Measurements from ENCODE around the gene KDSR.
A peak's percentile ranks its signal among the peaks of the same experiment; 100 is the strongest.

KDSR gene

DNA sequence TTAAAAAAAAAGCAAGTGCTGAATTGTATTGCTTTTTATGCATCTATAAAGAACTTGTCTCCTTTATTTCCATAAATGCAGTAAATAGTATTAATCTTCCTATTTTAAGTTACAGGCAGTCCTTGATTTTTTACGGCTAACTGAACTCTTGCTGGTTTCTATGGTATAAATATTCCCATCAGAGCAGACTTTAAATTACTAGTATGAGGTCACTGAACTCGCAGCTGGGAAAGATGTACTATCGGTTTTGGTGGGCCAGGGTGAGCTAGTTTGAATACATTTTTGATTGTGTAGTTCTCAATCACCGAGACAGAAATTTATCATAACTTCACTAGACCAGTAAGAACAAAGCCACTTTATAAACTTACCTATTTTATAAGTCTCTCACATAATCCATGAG is 20.9 kb upstream of the KDSR start:
- H3K27me3 ChIP-seq (ENCODE audit: control insufficient read depth in 1 of 2, insufficient read depth in 2 of 2, low read length in 2 of 2) = no peaks in the 10 kb centered on the region
- H3K27ac ChIP-seq (ENCODE audit: low read depth, low read length) = no peak overlapping the region
- H3K4me3 ChIP-seq (ENCODE audit: low read depth in 1 of 2, low read length in 2 of 2) = no peak overlapping the region
- no peak overlapping the region for H3K9ac ChIP-seq (ENCODE audit: low read length)
- H3K9me3 ChIP-seq (ENCODE audit: low read length) = no peaks in the 10 kb centered on the region
- H3K4me1 ChIP-seq (ENCODE audit: insufficient read depth, low read length) = no peaks in the 10 kb centered on the region
- no peaks in the 10 kb centered on the region for H3K36me3 ChIP-seq (ENCODE audit: insufficient read depth, low read length)

DNA sequence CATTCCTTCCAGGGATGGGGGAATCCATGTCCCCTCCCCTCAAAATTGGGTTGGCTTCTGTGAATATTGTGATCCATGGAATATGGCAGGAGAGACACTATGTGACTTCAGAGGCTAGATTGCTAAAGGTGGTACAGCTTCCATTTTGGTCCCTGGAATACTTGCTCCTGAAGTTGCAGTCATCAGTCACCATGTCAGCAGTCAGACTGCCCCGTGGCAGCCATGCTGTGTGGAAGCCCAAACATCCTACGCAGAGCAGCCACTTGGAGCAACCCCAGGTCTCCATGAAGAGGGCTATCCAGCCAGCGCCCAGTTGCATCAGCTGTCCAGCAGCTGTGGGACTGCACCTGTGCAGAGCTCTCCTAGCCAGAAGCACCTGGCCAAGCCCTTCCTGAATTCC is 15.8 kb upstream of the KDSR start:
- Histone ChIP-seq H3K4me3 (ENCODE audit: low read depth in 1 of 2, low read length in 2 of 2) (no peak overlapping the region), H3K4me1 (ENCODE audit: insufficient read depth, low read length) (no peaks in the 10 kb centered on the region), H3K9ac (ENCODE audit: low read length) (no peak overlapping the region), H3K27me3 (ENCODE audit: control insufficient read depth in 1 of 2, insufficient read depth in 2 of 2, low read length in 2 of 2) (no peaks in the 10 kb centered on the region), H3K27ac (ENCODE audit: low read depth, low read length) (no peak overlapping the region), H3K9me3 (ENCODE audit: low read length) (no peaks in the 10 kb centered on the region), H3K36me3 (ENCODE audit: insufficient read depth, low read length) (no peaks in the 10 kb centered on the region)

DNA sequence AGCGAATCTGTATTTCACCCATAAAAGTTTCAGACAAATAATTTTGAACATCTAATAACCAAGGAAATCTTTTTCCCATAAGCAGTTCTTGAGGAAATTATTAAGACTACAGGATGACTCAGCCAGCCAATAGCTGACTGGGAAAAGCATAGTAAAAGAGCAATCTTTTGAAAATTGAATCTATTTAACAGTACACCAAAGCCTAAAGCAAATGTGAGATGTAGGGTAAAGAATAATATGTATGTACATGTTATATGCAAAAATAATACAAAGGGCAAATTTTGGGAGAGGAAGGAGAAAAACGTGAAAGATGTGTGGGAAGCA is 12.6 kb upstream of the KDSR start:
- H3K4me1 ChIP-seq (ENCODE audit: insufficient read depth, low read length) = no peaks in the 10 kb centered on the region
- H3K9me3 ChIP-seq (ENCODE audit: low read length) = no peaks in the 10 kb centered on the region
- H3K4me3 ChIP-seq (ENCODE audit: low read depth in 1 of 2, low read length in 2 of 2) = no peak overlapping the region
- no peaks in the 10 kb centered on the region for H3K36me3 ChIP-seq (ENCODE audit: insufficient read depth, low read length)
- H3K27ac ChIP-seq (ENCODE audit: low read depth, low read length) = no peak overlapping the region
- no peak overlapping the region for H3K9ac ChIP-seq (ENCODE audit: low read length)
- no peaks in the 10 kb centered on the region for H3K27me3 ChIP-seq (ENCODE audit: control insufficient read depth in 1 of 2, insufficient read depth in 2 of 2, low read length in 2 of 2)

DNA sequence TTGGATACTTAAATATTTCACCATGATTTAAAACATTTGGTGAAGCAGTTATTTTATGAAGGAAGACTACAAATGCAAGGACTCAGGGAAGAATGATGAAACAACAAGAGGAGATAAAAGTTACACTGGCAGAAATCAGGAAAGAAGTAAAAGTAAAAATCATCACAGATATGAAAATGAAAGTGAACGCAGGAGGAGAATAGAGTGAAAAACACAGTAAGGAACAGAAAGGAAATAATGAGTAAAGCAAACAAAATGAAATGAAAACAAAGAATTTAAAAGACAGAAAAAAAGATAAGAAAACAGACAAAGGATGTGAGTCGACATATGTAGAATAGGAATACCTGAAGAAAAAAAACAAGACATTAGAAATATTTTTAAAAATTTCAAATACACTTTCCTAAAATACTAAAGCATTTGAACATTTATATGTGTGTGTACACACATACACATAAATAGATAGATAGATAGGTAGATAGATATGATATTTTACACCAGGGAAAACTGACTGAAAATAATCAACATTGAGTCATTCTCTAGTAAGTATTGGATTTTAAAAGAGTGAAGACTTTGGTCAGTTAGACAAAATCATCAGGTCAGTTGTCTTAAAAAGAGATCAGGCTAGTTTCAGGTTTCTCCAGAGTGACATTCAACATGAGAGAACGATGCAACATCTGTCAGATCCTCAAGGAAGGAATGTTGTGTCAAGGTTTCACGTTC is 12.1 kb upstream of the KDSR start:
- Histone ChIP-seq H3K36me3 (ENCODE audit: insufficient read depth, low read length) (no peaks in the 10 kb centered on the region), H3K4me1 (ENCODE audit: insufficient read depth, low read length) (no peaks in the 10 kb centered on the region), H3K9me3 (ENCODE audit: low read length) (no peaks in the 10 kb centered on the region), H3K27ac (ENCODE audit: low read depth, low read length) (no peak overlapping the region), H3K4me3 (ENCODE audit: low read depth in 1 of 2, low read length in 2 of 2) (no peak overlapping the region), H3K27me3 (ENCODE audit: control insufficient read depth in 1 of 2, insufficient read depth in 2 of 2, low read length in 2 of 2) (no peaks in the 10 kb centered on the region), H3K9ac (ENCODE audit: low read length) (no peak overlapping the region)

DNA sequence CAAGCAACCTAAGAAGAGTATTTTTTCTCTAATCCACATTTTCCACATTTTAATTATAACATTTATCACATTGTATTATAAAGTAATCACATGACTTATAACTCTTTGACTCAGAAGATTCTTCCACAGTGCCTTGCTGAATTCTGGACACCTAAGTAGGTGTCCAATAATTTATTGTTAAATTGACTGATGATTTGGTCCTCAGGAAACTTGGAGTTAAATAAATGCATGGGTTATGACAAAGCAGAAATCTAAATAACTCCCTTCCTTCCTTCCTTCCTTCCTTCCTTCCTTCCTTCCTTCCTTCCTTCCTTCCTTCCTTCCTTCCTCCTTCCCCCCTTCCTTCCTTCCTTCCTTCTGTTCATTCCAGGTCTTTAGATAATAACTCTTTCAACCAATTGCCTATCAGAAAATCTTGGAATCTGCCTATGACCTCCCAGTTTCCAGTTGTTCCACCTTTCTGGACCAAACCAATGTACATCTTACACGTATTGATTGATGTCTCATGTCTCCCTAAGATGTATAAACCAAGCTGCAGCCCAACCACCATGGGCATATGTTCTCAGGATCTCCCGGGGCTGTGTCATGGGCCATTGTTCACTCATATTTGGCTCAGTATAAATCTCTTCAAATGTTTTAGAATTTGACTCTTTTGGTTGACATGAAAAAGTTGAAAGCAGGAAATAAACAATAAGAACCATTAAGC is 10.4 kb upstream of the KDSR start:
- H3K9me3 ChIP-seq (ENCODE audit: low read length) = no peaks in the 10 kb centered on the region
- H3K4me1 ChIP-seq (ENCODE audit: insufficient read depth, low read length) = no peaks in the 10 kb centered on the region
- H3K4me3 ChIP-seq (ENCODE audit: low read depth in 1 of 2, low read length in 2 of 2) = no peak overlapping the region
- no peaks in the 10 kb centered on the region for H3K36me3 ChIP-seq (ENCODE audit: insufficient read depth, low read length)
- H3K27me3 ChIP-seq (ENCODE audit: control insufficient read depth in 1 of 2, insufficient read depth in 2 of 2, low read length in 2 of 2) = no peaks in the 10 kb centered on the region
- no peak overlapping the region for H3K27ac ChIP-seq (ENCODE audit: low read depth, low read length)
- no peak overlapping the region for H3K9ac ChIP-seq (ENCODE audit: low read length)

DNA sequence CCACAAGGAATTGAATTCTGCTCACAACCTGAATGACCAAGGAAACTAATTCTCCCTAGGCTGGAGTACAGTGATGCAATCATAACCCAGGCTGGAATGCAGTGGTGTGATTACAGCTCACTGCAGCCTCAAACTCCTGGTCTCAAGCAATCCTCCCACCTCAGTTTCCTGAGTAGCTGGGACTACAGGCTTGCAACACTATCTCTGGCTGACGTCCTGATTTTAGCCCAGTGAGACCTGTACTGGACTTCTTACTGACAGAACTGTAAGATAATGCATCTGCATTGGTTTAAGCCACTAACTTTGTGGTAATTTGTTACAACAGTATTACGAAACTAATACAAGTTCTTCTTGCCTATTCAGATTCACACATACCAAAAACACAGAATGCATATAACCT is 9.5 kb upstream of the KDSR start:
- Histone ChIP-seq H3K27me3 (ENCODE audit: control insufficient read depth in 1 of 2, insufficient read depth in 2 of 2, low read length in 2 of 2) (no peaks in the 10 kb centered on the region), H3K27ac (ENCODE audit: low read depth, low read length) (no peak overlapping the region), H3K9me3 (ENCODE audit: low read length) (no peaks in the 10 kb centered on the region), H3K9ac (ENCODE audit: low read length) (no peak overlapping the region), H3K4me3 (ENCODE audit: low read depth in 1 of 2, low read length in 2 of 2) (no peak overlapping the region), H3K36me3 (ENCODE audit: insufficient read depth, low read length) (no peaks in the 10 kb centered on the region), H3K4me1 (ENCODE audit: insufficient read depth, low read length) (no peaks in the 10 kb centered on the region)

DNA sequence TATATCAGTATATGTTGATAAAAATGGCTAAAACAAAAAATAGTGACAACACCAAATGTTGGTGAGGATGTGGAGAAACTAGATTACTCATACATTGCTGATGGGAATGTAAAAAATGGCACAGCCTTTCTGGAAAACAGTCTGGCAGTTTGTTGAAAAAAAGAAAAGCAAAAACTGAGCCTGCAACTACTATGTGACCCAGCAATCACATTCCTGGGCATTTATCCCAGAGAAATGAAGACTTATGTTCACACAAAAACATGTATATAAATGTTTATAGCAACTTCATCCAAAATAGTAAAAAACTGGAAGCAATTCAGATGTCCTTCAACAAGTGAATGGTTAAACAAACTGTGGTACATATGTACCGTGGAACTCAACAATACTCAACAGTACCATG is 7.5 kb upstream of the KDSR start:
- Histone ChIP-seq H3K36me3 (ENCODE audit: insufficient read depth, low read length) (no peaks in the 10 kb centered on the region), H3K4me1 (ENCODE audit: insufficient read depth, low read length) (no peaks in the 10 kb centered on the region), H3K27ac (ENCODE audit: low read depth, low read length) (no peak overlapping the region), H3K9me3 (ENCODE audit: low read length) (no peaks in the 10 kb centered on the region), H3K9ac (ENCODE audit: low read length) (no peak overlapping the region), H3K27me3 (ENCODE audit: control insufficient read depth in 1 of 2, insufficient read depth in 2 of 2, low read length in 2 of 2) (no peaks in the 10 kb centered on the region), H3K4me3 (ENCODE audit: low read depth in 1 of 2, low read length in 2 of 2) (no peak overlapping the region)

DNA sequence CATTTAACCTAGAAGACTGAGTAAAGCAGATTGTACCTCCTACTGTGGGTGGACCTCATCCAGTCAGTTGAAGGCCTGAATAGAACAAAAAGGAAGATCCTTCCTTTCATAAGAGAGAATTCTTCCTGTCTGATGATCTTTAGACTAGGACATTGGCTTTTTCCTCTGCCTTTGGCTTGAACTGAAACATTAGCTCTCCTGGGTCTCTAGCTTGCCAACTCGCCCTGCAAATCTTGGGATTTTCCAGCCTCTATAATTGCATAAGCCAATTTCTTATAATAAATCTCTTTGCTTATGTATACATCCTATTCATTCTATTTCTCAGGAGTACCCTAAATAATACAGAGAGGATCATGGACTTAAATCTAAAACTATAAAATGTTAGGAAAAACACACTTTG is 6.2 kb upstream of the KDSR start:
- H3K27ac ChIP-seq (ENCODE audit: low read depth, low read length) = no peak overlapping the region
- H3K27me3 ChIP-seq (ENCODE audit: control insufficient read depth in 1 of 2, insufficient read depth in 2 of 2, low read length in 2 of 2) = no peaks in the 10 kb centered on the region
- no peak overlapping the region for H3K4me3 ChIP-seq (ENCODE audit: low read depth in 1 of 2, low read length in 2 of 2)
- H3K9ac ChIP-seq (ENCODE audit: low read length) = no peak overlapping the region
- H3K36me3 ChIP-seq (ENCODE audit: insufficient read depth, low read length) = no peaks in the 10 kb centered on the region
- no peaks in the 10 kb centered on the region for H3K9me3 ChIP-seq (ENCODE audit: low read length)
- no peaks in the 10 kb centered on the region for H3K4me1 ChIP-seq (ENCODE audit: insufficient read depth, low read length)

DNA sequence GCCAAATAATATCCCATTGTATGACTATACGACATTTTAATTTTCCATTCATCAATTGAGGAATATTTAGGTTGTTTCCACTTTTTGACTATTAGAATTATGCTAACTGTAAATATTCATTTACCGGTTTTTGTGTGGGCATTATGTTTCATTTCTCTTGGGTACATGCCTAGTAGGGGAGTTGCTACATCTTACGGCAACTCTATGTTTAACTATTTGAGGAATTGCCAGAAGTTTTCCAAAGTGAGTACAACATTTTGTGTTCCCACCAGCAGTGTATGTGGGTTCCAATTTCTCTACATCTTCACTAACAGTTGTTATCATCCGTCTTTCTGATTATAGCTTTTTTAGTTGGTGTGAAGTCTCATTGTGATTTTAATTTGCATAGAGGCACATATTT is 1.6 kb upstream of the KDSR start:
- Histone ChIP-seq H3K9me3 (ENCODE audit: low read length) (no peaks in the 10 kb centered on the region), H3K9ac (ENCODE audit: low read length) (no peak overlapping the region), H3K27me3 (ENCODE audit: control insufficient read depth in 1 of 2, insufficient read depth in 2 of 2, low read length in 2 of 2) (no peaks in the 10 kb centered on the region), H3K27ac (ENCODE audit: low read depth, low read length) (no peak overlapping the region), H3K4me1 (ENCODE audit: insufficient read depth, low read length) (peaks cover 9% of the 10 kb centered on the region), H3K4me3 (ENCODE audit: low read depth in 1 of 2, low read length in 2 of 2) (no peak overlapping the region), H3K36me3 (ENCODE audit: insufficient read depth, low read length) (no peaks in the 10 kb centered on the region)

DNA sequence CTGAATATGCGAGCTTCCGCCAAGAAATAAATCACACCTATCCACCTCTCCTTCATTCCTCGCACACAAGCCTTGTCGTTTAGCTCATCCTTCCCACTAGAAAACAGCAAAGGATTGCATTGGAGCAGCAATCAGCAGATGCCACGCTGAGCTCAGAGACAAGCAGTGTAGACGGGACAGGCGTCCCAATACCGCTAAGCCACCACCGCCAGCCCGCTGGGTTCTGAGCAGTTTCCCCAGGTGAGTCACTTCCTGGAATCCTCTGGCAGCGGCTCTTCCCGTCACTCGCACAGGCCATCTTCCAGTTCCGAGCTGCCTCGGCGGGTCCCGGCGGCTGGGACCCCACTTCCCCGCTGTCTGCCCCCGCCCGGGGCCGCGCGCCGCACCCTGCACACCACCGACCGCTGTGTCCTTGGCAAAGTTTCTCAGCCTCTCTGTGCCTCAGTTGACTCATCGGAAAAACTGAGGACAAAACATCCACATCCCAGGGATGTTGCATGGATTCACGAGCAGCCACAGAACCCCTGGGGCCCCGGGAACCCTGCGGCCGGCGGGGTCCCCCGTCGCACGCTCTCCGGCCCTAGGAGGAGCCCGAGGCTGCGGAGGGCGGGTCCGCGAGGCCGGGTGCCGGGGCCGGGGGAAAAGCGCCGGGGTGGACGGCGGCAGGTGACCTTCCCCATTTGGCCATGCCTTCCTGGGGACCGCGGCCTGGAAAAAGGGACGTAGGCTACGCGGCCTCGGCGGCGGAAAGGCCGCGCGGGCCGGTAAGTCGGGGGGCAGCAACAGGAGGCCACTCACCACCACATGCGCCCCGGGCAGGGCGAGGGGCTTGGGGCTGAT is 573 bp downstream of the KDSR start:
- Histone ChIP-seq H3K27me3 (ENCODE audit: control insufficient read depth in 1 of 2, insufficient read depth in 2 of 2, low read length in 2 of 2) (no peaks in the 10 kb centered on the region), H3K9ac (ENCODE audit: low read length) (peak overlapping the region; percentile 72), H3K36me3 (ENCODE audit: insufficient read depth, low read length) (peaks cover 10% of the 10 kb centered on the region), H3K9me3 (ENCODE audit: low read length) (no peaks in the 10 kb centered on the region), H3K27ac (ENCODE audit: low read depth, low read length) (peak overlapping the region; percentile 97), H3K4me3 (ENCODE audit: low read depth in 1 of 2, low read length in 2 of 2) (peak overlapping the region; percentile 76 to 89), H3K4me1 (ENCODE audit: insufficient read depth, low read length) (peaks cover 13% of the 10 kb centered on the region)

DNA sequence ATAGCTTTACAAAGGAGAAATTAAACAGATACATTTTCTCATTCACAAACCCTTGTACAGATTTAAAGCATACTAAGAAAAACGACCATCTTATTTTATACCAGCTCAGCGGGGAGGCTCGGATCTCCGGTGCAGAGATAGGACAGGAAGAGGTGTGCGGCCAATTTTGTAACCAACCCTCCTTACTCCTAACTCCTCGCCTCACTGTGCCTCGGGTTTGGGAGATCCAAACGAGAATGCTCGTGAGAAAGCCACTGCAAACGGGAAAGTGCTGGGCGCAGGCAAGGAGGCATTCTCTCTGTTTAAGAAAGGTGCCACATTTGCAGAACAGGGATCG is 1.2 kb downstream of the KDSR start:
- Histone ChIP-seq H3K9ac (ENCODE audit: low read length) (peak overlapping the region; percentile 72), H3K27ac (ENCODE audit: low read depth, low read length) (peak overlapping the region; percentile 97), H3K9me3 (ENCODE audit: low read length) (no peaks in the 10 kb centered on the region), H3K27me3 (ENCODE audit: control insufficient read depth in 1 of 2, insufficient read depth in 2 of 2, low read length in 2 of 2) (no peaks in the 10 kb centered on the region), H3K4me3 (ENCODE audit: low read depth in 1 of 2, low read length in 2 of 2) (peak overlapping the region; percentile 76 to 89), H3K4me1 (ENCODE audit: insufficient read depth, low read length) (peaks cover 13% of the 10 kb centered on the region), H3K36me3 (ENCODE audit: insufficient read depth, low read length) (peaks cover 10% of the 10 kb centered on the region)
